Uterus (tissue), 4 donors: ENCODE results near the gene RAPGEF6. TPM values are rescaled to one million over a fixed set of nuclear protein-coding genes. Genes with fewer than 3 reads are reported as not detected.
A peak's percentile ranks its signal among the peaks of the same experiment; 100 is the strongest.

Source experiments
- DNase-seq, 2 donors: peaks; one replicate each; pipeline ENCODE4 v3.0.0-alpha.2; 2019 to 2020
- H3K27ac ChIP-seq, 2 donors: fragments of 200-600 bp; sonication (generic); 1 replicate in 1 of 2; 2 replicates in 1 of 2; pipeline ENCODE4 v1.5.1; 2016 to 2018
- H3K27me3 ChIP-seq, 2 donors: fragments of 200-600 bp; sonication (generic); one replicate each; pipeline ENCODE4 v1.5.1; 2018 to 2019; ENCODE audit warnings: control low read depth in 1 of 2
- H3K36me3 ChIP-seq, 2 donors: fragments of 200-600 bp; sonication (generic); one replicate each; pipeline ENCODE4 v1.5.1; 2019; ENCODE audit warnings: control low read depth in 1 of 2
- H3K4me1 ChIP-seq, 2 donors: fragments of 200-600 bp; sonication (generic); one replicate each; pipeline ENCODE4 v1.5.1; 2018 to 2019; ENCODE audit warnings: control low read depth in 1 of 2
- H3K4me3 ChIP-seq, 2 donors: fragments of 200-600 bp; sonication (generic); 1 replicate in 1 of 2; 2 replicates in 1 of 2; pipeline ENCODE4 v1.5.1; 2018 to 2019; ENCODE audit warnings: mild to moderate bottlenecking in 1 of 2
- H3K9me3 ChIP-seq, 2 donors: fragments of 200-600 bp; sonication (generic); one replicate each; pipeline ENCODE4 v1.5.1; 2019; ENCODE audit warnings: control low read depth in 1 of 2
- CTCF ChIP-seq, 4 experiments: fragments of 200-600 bp in 2 of 4; fragments of 450-650 bp in 2 of 4; sonication (generic) in 2 of 4; IDR thresholded peaks; one replicate each; pipeline ENCODE4 v1.5.1; 2016 to 2019; ENCODE audit warnings: antibody characterized with exemption in 4 of 4, mild to moderate bottlenecking in 2 of 4, moderate library complexity in 1 of 4
- POLR2A ChIP-seq, 2 donors: fragments of 450-650 bp; IDR thresholded peaks; one replicate each; pipeline ENCODE4 v1.6.1; 2016; ENCODE audit warnings: antibody characterized with exemption in 2 of 2, mild to moderate bottlenecking in 1 of 2, moderate library complexity in 1 of 2
- intact Hi-C: fragments of 100-400 bp; cut with DNase I; formaldehyde crosslinking; loops from one replicate; pipeline ENCODE4 v1.15.1; 2023; ENCODE audit warnings: low total_unique reads
- total RNA-seq, 4 donors: library from RNA; depleted of rRNA in 3 of 4; stranded (reverse); fragments of >200 nt in 3 of 4; gene quantifications; one replicate each; pipeline versions ENCODE4 v1.1.0 to v1.2.4, GENCODE V29; 2014 to 2023
- donor health status: DM: yes; HTN: yes; CAD: no.

The RAPGEF6 gene
- total RNA-seq, 4 donors from 2014 or later: 11.8 to 36.8 (median 23.4) TPM

DNA sequence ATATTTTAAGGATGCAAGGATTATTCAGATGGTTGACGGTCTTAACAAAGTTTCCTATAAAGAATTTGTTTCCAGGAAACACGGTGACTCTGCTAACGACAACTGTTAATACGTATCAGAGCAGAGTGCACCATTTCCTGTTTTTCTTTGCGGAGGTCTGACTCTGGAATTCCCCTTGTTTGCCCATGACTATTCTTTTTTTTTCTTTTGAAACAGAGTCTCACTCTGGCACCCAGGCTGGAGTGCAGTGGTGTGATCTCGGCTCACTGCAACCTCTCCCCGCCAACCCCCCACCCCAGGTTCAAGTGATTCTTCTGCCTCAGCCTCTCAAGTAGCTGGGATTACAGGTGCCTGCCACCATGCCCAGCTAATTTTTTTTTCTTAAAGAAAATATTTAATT lies 255.3 kb downstream of the RAPGEF6 start:
- no peaks in the 10 kb centered on the region for H3K4me1 ChIP-seq
- H3K36me3 ChIP-seq: no peaks in the 10 kb centered on the region
- TF ChIP-seq CTCF (IDR thresholded peaks at IDR 0.05) (no peak), POLR2A (IDR thresholded peaks at IDR 0.05) (no peak)
- H3K27ac ChIP-seq: peak overlapping the region in 1 of 2 donors; percentile 53
- H3K27me3 ChIP-seq: no peaks in the 10 kb centered on the region
- intact Hi-C loops: no loop called here
- DNase-seq: no peak
- H3K9me3 ChIP-seq: no peaks in the 10 kb centered on the region
- no peak overlapping the region for H3K4me3 ChIP-seq

GRCh38 chr5:131378721-131379541 lies 256.1 kb downstream of the RAPGEF6 start:
- Histone ChIP-seq H3K9me3 (no peaks in the 10 kb centered on the region), H3K27me3 (no peaks in the 10 kb centered on the region), H3K27ac (peak overlapping the region in 1 of 2 donors; percentile 53), H3K36me3 (no peaks in the 10 kb centered on the region), H3K4me1 (no peaks in the 10 kb centered on the region), H3K4me3 (no peak overlapping the region)
- intact Hi-C loops: no loop called here
- no peak for DNase-seq
- TF ChIP-seq POLR2A (IDR thresholded peaks at IDR 0.05) (no peak), CTCF (IDR thresholded peaks at IDR 0.05) (no peak)

DNA sequence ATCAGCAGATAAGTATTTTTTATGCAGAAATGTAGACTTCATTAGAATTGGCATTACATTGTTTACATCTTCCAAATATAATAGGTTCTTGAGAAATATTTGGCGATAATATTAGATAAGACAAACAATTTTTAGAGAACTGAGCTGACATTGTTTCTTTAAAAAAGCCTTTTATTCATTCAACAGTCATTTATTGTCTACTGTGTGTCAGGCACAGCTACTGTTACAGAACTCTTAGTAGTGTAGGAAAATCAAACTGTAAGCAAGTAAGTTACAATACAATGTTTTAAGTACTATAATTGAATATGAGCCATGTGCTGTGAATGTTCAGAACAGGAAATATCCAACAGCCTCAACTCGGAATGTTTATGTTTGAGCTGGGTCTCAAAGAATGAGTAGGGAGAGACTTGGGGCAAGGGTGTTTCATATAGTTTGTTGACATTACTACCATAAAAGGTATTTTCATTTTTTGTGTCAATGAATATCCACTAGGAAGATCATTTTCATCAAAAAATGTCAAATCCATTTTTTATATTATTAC lies 257.2 kb downstream of the RAPGEF6 start:
- no peak for DNase-seq
- Histone ChIP-seq H3K4me1 (no peaks in the 10 kb centered on the region), H3K27me3 (no peaks in the 10 kb centered on the region), H3K27ac (no peak overlapping the region), H3K36me3 (no peaks in the 10 kb centered on the region), H3K4me3 (no peak overlapping the region), H3K9me3 (no peaks in the 10 kb centered on the region)
- no peak for TF ChIP-seq POLR2A (IDR thresholded peaks at IDR 0.05)
- no peak for TF ChIP-seq CTCF (IDR thresholded peaks at IDR 0.05)
- intact Hi-C loops: no loop called here

DNA sequence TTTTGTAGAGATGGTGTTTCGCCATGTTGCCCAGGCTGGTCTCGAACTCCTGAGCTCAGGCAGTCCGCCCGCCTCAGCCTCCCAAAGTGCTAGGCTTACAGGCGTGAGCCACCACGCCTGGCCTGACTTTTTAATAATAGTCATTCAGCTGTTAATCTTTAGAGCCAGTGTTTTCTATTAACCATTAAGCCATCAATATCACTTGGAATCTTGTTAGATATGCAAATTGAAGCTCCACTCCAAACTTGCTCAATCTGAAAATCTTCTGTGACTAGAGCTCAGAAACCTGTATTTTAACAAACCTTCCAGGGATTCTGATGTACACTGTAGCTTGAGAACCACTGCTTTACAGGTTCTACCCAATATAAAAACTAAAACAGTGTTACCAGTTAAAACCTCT lies 257.7 kb downstream of the RAPGEF6 start:
- DNase-seq: no peak
- no peak for TF ChIP-seq CTCF (IDR thresholded peaks at IDR 0.05)
- TF ChIP-seq POLR2A (IDR thresholded peaks at IDR 0.05): no peak
- intact Hi-C loops: no loop called here
- Histone ChIP-seq H3K4me1 (no peaks in the 10 kb centered on the region), H3K27ac (no peak overlapping the region), H3K4me3 (no peak overlapping the region), H3K36me3 (no peaks in the 10 kb centered on the region), H3K9me3 (no peaks in the 10 kb centered on the region), H3K27me3 (no peaks in the 10 kb centered on the region)

DNA sequence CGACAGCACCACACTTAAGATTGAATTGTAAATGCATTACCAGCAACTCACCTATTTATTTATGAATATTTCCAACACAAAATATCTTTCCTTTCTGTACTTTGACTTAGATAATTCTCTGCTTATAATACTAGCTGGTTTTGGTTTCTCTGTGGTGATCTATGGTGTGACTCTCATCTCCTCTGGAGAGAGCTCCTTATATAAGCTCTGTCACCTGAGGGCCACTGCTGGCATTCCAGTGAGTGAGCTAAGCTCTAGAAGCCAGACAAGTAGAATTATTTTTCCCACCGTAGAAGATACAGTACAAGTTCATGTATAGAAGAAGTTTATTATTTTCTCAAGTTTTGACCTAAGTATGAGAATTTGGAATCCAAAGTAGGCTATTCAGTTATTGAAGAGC lies 259.7 kb downstream of the RAPGEF6 start:
- H3K27ac ChIP-seq: no peak overlapping the region
- H3K4me3 ChIP-seq: no peak overlapping the region

More for the DNA sequence above, 259.7 kb downstream of the RAPGEF6 start:
- TF ChIP-seq POLR2A (IDR thresholded peaks at IDR 0.05) (no peak), CTCF (IDR thresholded peaks at IDR 0.05) (no peak)
- no peak for DNase-seq
- no peaks in the 10 kb centered on the region for H3K36me3 ChIP-seq
- intact Hi-C loops: no loop called here
- no peaks in the 10 kb centered on the region for H3K9me3 ChIP-seq
- H3K27me3 ChIP-seq: no peaks in the 10 kb centered on the region
- no peaks in the 10 kb centered on the region for H3K4me1 ChIP-seq
